GM18505 (cell line): ENCODE results near the gene RAD51D.
A peak's percentile ranks its signal among the peaks of the same experiment; 100 is the strongest.
"Not testable (repeated sequence)": the region's sequence is repeated elsewhere in the genome, so short reads cannot be mapped to it uniquely, and the experiment has no call there.

ENCODE experiments used
- ATAC-seq: cut with Tn5 transposase; IDR thresholded peaks from one replicate; pipeline ENCODE4 v1.9.1; 2021; ENCODE audit not compliant: unreplicated experiment
- POLR2A ChIP-seq: IDR thresholded peaks from 4 replicates; pipeline ENCODE4 v1.6.1; 2011; ENCODE audit warnings: borderline replicate concordance; ENCODE audit not compliant: insufficient read depth, insufficient read length; ENCODE audit errors: extremely low read depth

Gene RAD51D

GRCh38 chr17:35129154-35129972 lies 9.7 kb upstream of the RAD51D start:
- peak; percentile 21 for TF ChIP-seq POLR2A
- ATAC-seq = no peak

- ATAC-seq = no peak
- TF ChIP-seq POLR2A = no peak
Observed at GRCh38 chr17:35127751-35128514, 8.3 kb upstream of the RAD51D start.

GRCh38 chr17:35121315-35121714 lies 1.7 kb upstream of the RAD51D start, which contains the start of gene FNDC8:
Gene FNDC8 (plus strand): TSS chr17:35121615. CDS start chr17:35121694, 79 bp downstream.
- no peak for TF ChIP-seq POLR2A
- ATAC-seq = no peak

- ATAC-seq = no peak
- no peak for TF ChIP-seq POLR2A
Observed at GRCh38 chr17:35117984-35118383, 1.7 kb downstream of the RAD51D start.

GRCh38 chr17:35116845-35117244 lies 2.8 kb downstream of the RAD51D start:
- TF ChIP-seq POLR2A = no peak
- ATAC-seq = no peak

GRCh38 chr17:35110791-35111190 lies 8.9 kb downstream of the RAD51D start:
- not testable (repeated sequence) for ATAC-seq

- no peak for ATAC-seq
- TF ChIP-seq POLR2A = no peak
Observed at GRCh38 chr17:35104844-35105450, 14.7 kb downstream of the RAD51D start.

- no peak for TF ChIP-seq POLR2A
Observed at GRCh38 chr17:35103271-35103670, 16.4 kb downstream of the RAD51D start.

GRCh38 chr17:35101725-35102124 lies 17.9 kb downstream of the RAD51D start:
- no peak for ATAC-seq
- no peak for TF ChIP-seq POLR2A

More at GRCh38 chr17:35103271-35103670, 16.4 kb downstream of the RAD51D start:
- no peak for ATAC-seq

GRCh38 chr17:35101036-35101435 lies 18.6 kb downstream of the RAD51D start:
- TF ChIP-seq POLR2A = no peak
- no peak for ATAC-seq

- no peak for ATAC-seq
- no peak for TF ChIP-seq POLR2A
Observed at GRCh38 chr17:35099908-35100307, 19.8 kb downstream of the RAD51D start.

- no peak for TF ChIP-seq POLR2A
Observed at GRCh38 chr17:35097776-35098175, 21.9 kb downstream of the RAD51D start.

GRCh38 chr17:35095741-35096140 lies 23.9 kb downstream of the RAD51D start:
- ATAC-seq = no peak
- TF ChIP-seq POLR2A = no peak

More at GRCh38 chr17:35097776-35098175, 21.9 kb downstream of the RAD51D start:
- no peak for ATAC-seq
